ENCODE data around the gene SIM2. TPM values are rescaled to one million over a fixed set of nuclear protein-coding genes. Genes with fewer than 3 reads are reported as not detected.

SIM2 gene
- total and polyA plus RNA-seq, 2 donors, result 0.06 to 0.63 TPM

GRCh38 chr21:36792505-36792967 lies 93.6 kb downstream of the SIM2 start:
- H3K36me3 ChIP-seq (ENCODE audit: insufficient read depth), result no peaks in the 10 kb centered on the region
- H3K27ac ChIP-seq (ENCODE audit: low read depth), result no peak overlapping the region
- no peak overlapping the region for H3K4me3 ChIP-seq (ENCODE audit: low read depth, low read length)
- H3K4me1 ChIP-seq (ENCODE audit: insufficient read depth), result no peaks in the 10 kb centered on the region
- no peak for DNase-seq (ENCODE audit: extremely low spot score)
- WGBS, result 86% methylated on average over 6 of the region's 6 CpGs

DNA sequence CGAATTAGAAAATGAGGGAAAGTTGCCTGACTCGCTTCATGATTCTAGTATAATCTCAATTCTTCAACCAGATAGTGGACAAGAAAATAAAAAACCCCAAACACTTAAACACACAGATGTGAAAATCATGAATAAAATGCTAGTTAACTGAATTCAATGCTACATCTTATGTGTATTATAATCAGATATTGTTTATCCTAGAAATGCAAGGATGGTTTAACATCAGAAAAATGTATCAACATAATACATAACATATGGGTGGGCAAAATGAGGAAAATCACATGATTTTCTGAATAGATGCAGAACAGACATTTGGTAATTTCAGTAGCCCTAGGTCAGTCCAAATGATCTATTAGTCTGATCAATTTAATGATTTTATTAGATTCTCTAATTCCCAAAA lies 97.2 kb downstream of the SIM2 start:
- DNase-seq (ENCODE audit: extremely low spot score), result no peak
- Histone ChIP-seq H3K4me3 (ENCODE audit: low read depth, low read length) (no peak overlapping the region), H3K27ac (ENCODE audit: low read depth) (no peak overlapping the region), H3K4me1 (ENCODE audit: insufficient read depth) (no peaks in the 10 kb centered on the region), H3K36me3 (ENCODE audit: insufficient read depth) (no peaks in the 10 kb centered on the region)
- 96% methylated on average over 2 of the region's 2 CpGs for WGBS

DNA sequence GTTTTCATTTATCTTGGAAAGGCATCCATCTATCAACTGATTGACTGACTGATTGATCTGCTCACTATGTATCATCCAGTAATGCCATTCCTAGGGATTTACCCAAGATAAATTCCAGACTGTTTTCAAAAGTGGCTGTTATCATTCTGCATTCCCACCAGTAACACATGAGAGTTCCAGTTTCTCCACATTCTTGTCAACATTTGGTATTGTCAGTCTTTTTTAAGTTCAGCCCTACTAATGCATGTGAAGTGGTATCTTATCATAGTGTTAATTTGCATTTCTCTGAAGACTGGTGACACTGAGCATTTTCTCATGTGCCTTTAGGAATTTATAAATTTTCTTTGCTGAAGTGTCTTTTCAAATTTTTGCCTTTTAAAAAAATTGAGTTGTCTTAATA lies 99.6 kb downstream of the SIM2 start:
- Histone ChIP-seq H3K4me1 (ENCODE audit: insufficient read depth) (no peaks in the 10 kb centered on the region), H3K4me3 (ENCODE audit: low read depth, low read length) (no peak overlapping the region), H3K36me3 (ENCODE audit: insufficient read depth) (no peaks in the 10 kb centered on the region), H3K27ac (ENCODE audit: low read depth) (no peak overlapping the region)
- DNase-seq (ENCODE audit: extremely low spot score), result no peak

Other genes starting within 250 kb of the SIM2 start
- gene CLDN14, start 219.0 kb upstream of the SIM2 start, total RNA-seq, result 0.16 TPM
- 0.09 TPM for gene CLDN14, start 219.0 kb upstream of the SIM2 start, polyA plus RNA-seq